Activated T-cell treated with anti-CD3 and anti-CD28 coated beads for 48 hours (primary cell): ENCODE data around the gene SLCO2A1.

ENCODE experiments used
- DNase-seq: peaks from one replicate; pipeline ENCODE4 v3.0.0-alpha.2; 2020; ENCODE audit warnings: low read depth

Gene SLCO2A1

GRCh38 chr3:133980035-133980434 is 49.7 kb downstream of the SLCO2A1 start:
- no peak for DNase-seq

GRCh38 chr3:133979553-133979952 is 50.2 kb downstream of the SLCO2A1 start:
- DNase-seq, result no peak

- no peak for DNase-seq
Observed at GRCh38 chr3:133977568-133977967, 52.2 kb downstream of the SLCO2A1 start.

- no peak for DNase-seq
Observed at GRCh38 chr3:133973249-133973980, 56.3 kb downstream of the SLCO2A1 start.

GRCh38 chr3:133972156-133972555 is 57.6 kb downstream of the SLCO2A1 start:
- no peak for DNase-seq

- no peak for DNase-seq
Observed at GRCh38 chr3:133970916-133971315, 58.8 kb downstream of the SLCO2A1 start.

GRCh38 chr3:133970339-133970738 is 59.4 kb downstream of the SLCO2A1 start:
- DNase-seq, result no peak

GRCh38 chr3:133967992-133968892 is 61.5 kb downstream of the SLCO2A1 start:
- no peak for DNase-seq

- no peak for DNase-seq
Observed at GRCh38 chr3:133966954-133967353, 62.8 kb downstream of the SLCO2A1 start.

GRCh38 chr3:133965906-133966305 is 63.8 kb downstream of the SLCO2A1 start:
- no peak for DNase-seq

GRCh38 chr3:133965013-133965570 is 64.6 kb downstream of the SLCO2A1 start:
- no peak for DNase-seq

- no peak for DNase-seq
Observed at GRCh38 chr3:133964547-133964946, 65.2 kb downstream of the SLCO2A1 start.

GRCh38 chr3:133963657-133964396 is 65.9 kb downstream of the SLCO2A1 start:
- no peak for DNase-seq

- no peak for DNase-seq
Observed at GRCh38 chr3:133962849-133963248, 66.9 kb downstream of the SLCO2A1 start.

- DNase-seq, result no peak
Observed at GRCh38 chr3:133958071-133958805, 71.5 kb downstream of the SLCO2A1 start.

GRCh38 chr3:133956982-133957381 is 72.7 kb downstream of the SLCO2A1 start:
- no peak for DNase-seq

- no peak for DNase-seq
Observed at GRCh38 chr3:133956353-133956752, 73.4 kb downstream of the SLCO2A1 start.

- DNase-seq, result no peak
Observed at GRCh38 chr3:133955892-133956291, 73.8 kb downstream of the SLCO2A1 start.

- no peak for DNase-seq
Observed at GRCh38 chr3:133954717-133955360, 74.9 kb downstream of the SLCO2A1 start.

GRCh38 chr3:133953297-133953696 is 76.4 kb downstream of the SLCO2A1 start:
- DNase-seq, result no peak

GRCh38 chr3:133949438-133949837 is 80.3 kb downstream of the SLCO2A1 start:
- no peak for DNase-seq
